K562 (cell line): Measurements from ENCODE around the gene TNPO3. TPM values are rescaled to one million over a fixed set of nuclear protein-coding genes. Genes with fewer than 3 reads are reported as not detected.
A peak's percentile ranks its signal among the peaks of the same experiment; 100 is the strongest.

Source experiments
- ATAC-seq: fragments of 200-7000 bp; cut with Tn5 transposase; 3 replicates; pipeline ENCODE4 v1.9.1; 2020; ENCODE audit warnings: moderate library complexity
- BruUV-seq: library from RNA; stranded (reverse); fragments of 400-500 nt; replicated peaks from 2 replicates; lab custom pipeline; 2021; lab: Mats Ljungman, UMichigan
- CTCF ChIA-PET: fragments of 300-600 bp; formaldehyde crosslinking; extraction: SDS; loops from one replicate; lab custom pipeline; 2021; ENCODE audit warnings: low intra/inter-chr PET ratio; lab: Yijun Ruan, JAX
- POLR2A ChIA-PET: fragments of 300-600, 350-650 bp; sonication (Branson Sonifier 250); formaldehyde crosslinking; extraction: SDS; loops from one replicate; lab custom pipeline; 2021; ENCODE audit warnings: antibody characterized with exemption, inconsistent platforms; lab: Yijun Ruan, JAX
- DNase-seq, 4 experiments: peaks; one replicate each; pipeline versions ENCODE4 v3.0.0 to v3.0.0-alpha.2; 2011 to 2018; ENCODE audit warnings: low spot score in 3 of 4, mixed read lengths in 3 of 4; ENCODE audit errors: extremely low read depth in 1 of 4
- FAIRE-seq: peaks from 2 replicates; lab custom pipeline; 2011; peaks lifted over from hg19 to GRCh38; lab: Jason Lieb, UNC
- H2AFZ ChIP-seq: 2 replicates; pipeline ENCODE4 v1.6.0; 2011; ENCODE audit warnings: low read depth, low read length, control low read depth, inconsistent platforms
- H3K27ac ChIP-seq: fragments of 200-600 bp; 3 replicates; pipeline ENCODE4 v1.8.0; 2011; ENCODE audit warnings: low read depth, mild to moderate bottlenecking, control low read depth, inconsistent platforms, low read length, moderate library complexity, mixed read lengths; ENCODE audit errors: extremely low read depth
- H3K27me3 ChIP-seq, 2 experiments: fragments of 300-600 bp in 1 of 2; 2 replicates in 1 of 2; 3 replicates in 1 of 2; pipeline versions ENCODE4 v1.6.0 to v1.8.0; 2011; ENCODE audit warnings: inconsistent platforms in 2 of 2, low read length in 2 of 2, mild to moderate bottlenecking in 1 of 2, mixed read lengths in 1 of 2, moderate library complexity in 1 of 2; ENCODE audit not compliant: control insufficient read depth in 2 of 2, insufficient read depth in 2 of 2
- H3K36me3 ChIP-seq: fragments of 300-600 bp; 3 replicates; pipeline ENCODE4 v1.8.0; 2011; ENCODE audit warnings: mild to moderate bottlenecking, low read length, inconsistent platforms; ENCODE audit not compliant: control insufficient read depth, insufficient read depth
- H3K4me1 ChIP-seq, 2 experiments: fragments of 200-600 bp in 1 of 2; replicated peaks in 1 of 2; 2 replicates in 1 of 2; 3 replicates in 1 of 2; pipeline versions ENCODE4 v1.5.1 to v1.8.0; 2011; ENCODE audit warnings: inconsistent platforms in 2 of 2, low read length in 2 of 2, mild to moderate bottlenecking in 1 of 2, mixed read lengths in 1 of 2, moderate library complexity in 1 of 2; ENCODE audit not compliant: control insufficient read depth in 2 of 2, insufficient read depth in 2 of 2
- H3K4me2 ChIP-seq: 2 replicates; pipeline ENCODE4 v1.6.1; 2011; ENCODE audit warnings: low read length, control low read depth, inconsistent platforms, mixed read lengths; ENCODE audit not compliant: insufficient read depth
- H3K4me3 ChIP-seq: fragments of 200-600 bp; sonication (generic), shearing (Covaris generic); 2 replicates; pipeline ENCODE4 v1.5.1; 2016; ENCODE audit warnings: control low read depth, inconsistent platforms
- H3K79me2 ChIP-seq: fragments of 200-600 bp; 3 replicates; pipeline ENCODE4 v1.8.0; 2011; ENCODE audit warnings: low read length, inconsistent platforms; ENCODE audit not compliant: control insufficient read depth, insufficient read depth
- H3K9ac ChIP-seq, 2 experiments: 2 replicates each; pipeline versions ENCODE4 v1.6.0 to v1.6.1; 2011; ENCODE audit warnings: low read depth in 2 of 2, low read length in 2 of 2, control low read depth in 1 of 2, inconsistent platforms in 1 of 2, mild to moderate bottlenecking in 1 of 2, mixed read lengths in 1 of 2; ENCODE audit not compliant: insufficient read depth in 1 of 2
- H3K9me1 ChIP-seq: one replicate; pipeline ENCODE4 v1.6.0; 2011; ENCODE audit warnings: inconsistent platforms, mild to moderate bottlenecking, low read length, moderate library complexity; ENCODE audit not compliant: control insufficient read depth, insufficient read depth
- H3K9me3 ChIP-seq: replicated peaks from 2 replicates; pipeline ENCODE4 v1.5.1; 2011; ENCODE audit warnings: low read depth, low read length, inconsistent platforms; ENCODE audit not compliant: control insufficient read depth, insufficient read depth
- H4K20me1 ChIP-seq: replicated peaks from 2 replicates; pipeline ENCODE4 v1.6.1; 2011; ENCODE audit warnings: low read length, inconsistent platforms, mixed read lengths; ENCODE audit not compliant: control insufficient read depth, insufficient read depth
- CTBP1 ChIP-seq: fragments of 450-650 bp; IDR thresholded peaks from 2 replicates; pipeline ENCODE4 v1.6.1; 2016; ENCODE audit warnings: borderline replicate concordance
- POLR2H ChIP-seq: IDR thresholded peaks from 2 replicates; pipeline ENCODE4 v1.6.1; 2016; ENCODE audit warnings: missing genetic modification characterization, low read depth, mild to moderate bottlenecking, control low read depth, missing compliant biosample characterization, moderate library complexity
- PRDM10 ChIP-seq: fragments of 450-650 bp; IDR thresholded peaks from 2 replicates; pipeline ENCODE4 v1.6.1; 2018; ENCODE audit not compliant: partially characterized antibody
- RB1 ChIP-seq: fragments of 450-650 bp; IDR thresholded peaks from 2 replicates; pipeline ENCODE4 v1.6.1; 2017; ENCODE audit warnings: low read depth, mild to moderate bottlenecking
- TEAD4 ChIP-seq, 2 experiments: sonication (generic) in 1 of 2; formaldehyde crosslinking in 1 of 2; IDR thresholded peaks; 2 replicates each; pipeline versions ENCODE4 v1.6.1 to v1.8.0; 2012 to 2022; ENCODE audit warnings: borderline replicate concordance in 1 of 2, inconsistent platforms in 1 of 2, low read length in 1 of 2, mild to moderate bottlenecking in 1 of 2, missing genetic modification reagents in 1 of 2
- ZBTB11 ChIP-seq, 3 experiments: fragments of 200-800 bp in 1 of 3; fragments of 250-450 bp in 1 of 3; fragments of 450-650 bp in 1 of 3; sonication (Bioruptor Pico) in 1 of 3; sonication (Bioruptor generic) in 1 of 3; formaldehyde crosslinking in 1 of 3; IDR thresholded peaks; 2 replicates each; pipeline versions ENCODE4 v1.6.1 to v1.8.0; 2016 to 2022; ENCODE audit warnings: mild to moderate bottlenecking in 2 of 3, missing genetic modification characterization in 2 of 3, missing compliant biosample characterization in 1 of 3, moderate library complexity in 1 of 3
- ZNF431 ChIP-seq: sonication (generic); formaldehyde crosslinking; IDR thresholded peaks from 2 replicates; pipeline ENCODE4 v1.8.0; 2022; ENCODE audit warnings: mild to moderate bottlenecking, missing genetic modification reagents
- ZNF445 ChIP-seq: fragments of 250-450 bp; sonication (Bioruptor Pico); IDR thresholded peaks from 2 replicates; pipeline ENCODE4 v1.4.0; 2020; ENCODE audit warnings: low read depth, mild to moderate bottlenecking, moderate library complexity
- ZNF764 ChIP-seq: fragments of 250-450 bp; sonication (Bioruptor Pico); IDR thresholded peaks from 2 replicates; pipeline ENCODE4 v1.4.0; 2020; ENCODE audit warnings: low read depth, mild to moderate bottlenecking, moderate library complexity
- ZSCAN29 ChIP-seq: fragments of 450-650 bp; IDR thresholded peaks from 2 replicates; pipeline ENCODE4 v1.6.1; 2017
- WGBS: fragments of 100-300 bp; shearing (Covaris generic); methylation state at CpG from one replicate; pipeline ENCODE4 v1.1.6; 2016; ENCODE audit warnings: low coverage, mixed read lengths; ENCODE audit not compliant: insufficient coverage; ENCODE audit errors: missing lambda C conversion rate; 5-methylcytosine and 5-hydroxymethylcytosine counted together
- in situ Hi-C: fragments of 300-500 bp; cut with MboI; formaldehyde crosslinking; loops from 4 replicates; pipeline ENCODE4 v1.15.0; 2018; ENCODE audit warnings: inconsistent platforms, mixed read lengths
- intact Hi-C: fragments of 100-400 bp; cut with micrococcal nuclease; formaldehyde crosslinking; loops from 2 replicates; pipeline ENCODE4 v1.14.2; 2022
- polyA plus RNA-seq, 8 experiments: library from polyadenylated mRNA; depleted of rRNA in 4 of 8; stranded (reverse) in 5 of 8; unstranded in 3 of 8; fragments of >200 nt; fragmentation: Nextera tagmentation in 2 of 8; fragmentation: Illumina TruSeq in 1 of 8; extraction: Ambion mirVana in 2 of 8; extraction: Trizol in 1 of 8; gene quantifications; 2 replicates each; pipeline versions ENCODE4 v1.2.1 to v1.2.3, GENCODE V29; 2011 to 2014; ENCODE audit warnings: inconsistent platforms in 1 of 8, missing spikeins in 1 of 8
- total RNA-seq, 7 experiments: library from RNA; depleted of rRNA in 6 of 7; stranded (reverse); fragments of >200 nt in 6 of 7; fragmentation: Illumina TruSeq in 2 of 7; extraction: Trizol in 2 of 7; gene quantifications; 2 replicates each; pipeline versions ENCODE4 v1.2.1 to v1.2.3, GENCODE V29; 2011 to 2021; ENCODE audit warnings: low replicate concordance in 1 of 7

The TNPO3 gene
- total and polyA plus RNA-seq, 9 of the 15 experiments (the other 6 are each of a cell fraction or from before 2014, with no cell fraction given) = 35.8 to 125 (median 110) TPM

GRCh38 chr7:128940494-128941322 lies 114.2 kb downstream of the TNPO3 start (continued):
- 0 out of 6 replicates have a peak, but pooled peaks of 1 of the 3 experiments have one; percentile 5 for TF ChIP-seq ZBTB11 (CRISPR knock-in tag; IDR thresholded peaks at IDR 0.05)

GRCh38 chr7:128939861-128940410 lies 115.0 kb downstream of the TNPO3 start:
- WGBS = 12% methylated on average over 18 of the region's 18 CpGs
- peaks cover 10% of the 10 kb centered on the region for H4K20me1 ChIP-seq
- intact Hi-C loops (no loop called here), in situ Hi-C loops (no loop called here)
- no peak overlapping the region for H3K4me3 ChIP-seq
- H3K4me1 ChIP-seq = peaks cover 0 to 31% of the 10 kb centered on the region in 2 experiments; a peak in 2 of 5 replicates
- BruUV-seq = no TSS peak
- H2AFZ ChIP-seq = peak overlapping the region; percentile 6; the same call in 1 of the 2 replicates
- peak overlapping the region in 1 of 2 experiments; percentile 69; a peak in 1 of 4 replicates for H3K9ac ChIP-seq
- no peaks in the 10 kb centered on the region for H3K36me3 ChIP-seq
- peak; percentile 49 to 62 (median 54) for DNase-seq
- H3K27me3 ChIP-seq = peaks cover 61 to 71% of the 10 kb centered on the region in 2 experiments
- H3K27ac ChIP-seq = no peak overlapping the region
- H3K4me2 ChIP-seq = peak overlapping the region; percentile 9; the same call in 1 of the 2 replicates
- H3K9me3 ChIP-seq = no peaks in the 10 kb centered on the region
- ChIA-PET POLR2A (interaction anchor here (0.6 to 1.8 kb wide), 7 partner anchors 8 to 417 kb away, joined by 3 to 8 read pairs (median 4); partner anchors contain the start of gene TNPO3), CTCF (no interaction called here)
- no peaks in the 10 kb centered on the region for H3K9me1 ChIP-seq
- no peaks in the 10 kb centered on the region for H3K79me2 ChIP-seq
- no peak for FAIRE-seq
- peak; percentile 73 for ATAC-seq
- TF ChIP-seq CTBP1 (no peak), ZNF445 (CRISPR knock-in tag) (no peak), POLR2H (no peak), ZNF431 (CRISPR knock-in tag) (no peak), PRDM10 (peak; percentile 58), TEAD4 (IDR thresholded peaks at IDR 0.05; ENCODE audit: low read length) (no peak), TEAD4 (CRISPR knock-in tag; IDR thresholded peaks at IDR 0.05; ENCODE audit: borderline replicate concordance) (no peak), RB1 (0 out of 2 replicates have a peak, but pooled peaks have one; percentile 9), ZSCAN29 (peak; percentile 83), ZNF764 (peak; percentile 82; the same call in 1 of the 2 replicates)
